HG03097 (cell line): ENCODE measurements around the gene CST7.

Experiments
- ATAC-seq: cut with Tn5 transposase; IDR thresholded peaks from one replicate; pipeline ENCODE4 v1.9.1; 2021; ENCODE audit not compliant: unreplicated experiment, low FRiP score

CST7 gene

DNA sequence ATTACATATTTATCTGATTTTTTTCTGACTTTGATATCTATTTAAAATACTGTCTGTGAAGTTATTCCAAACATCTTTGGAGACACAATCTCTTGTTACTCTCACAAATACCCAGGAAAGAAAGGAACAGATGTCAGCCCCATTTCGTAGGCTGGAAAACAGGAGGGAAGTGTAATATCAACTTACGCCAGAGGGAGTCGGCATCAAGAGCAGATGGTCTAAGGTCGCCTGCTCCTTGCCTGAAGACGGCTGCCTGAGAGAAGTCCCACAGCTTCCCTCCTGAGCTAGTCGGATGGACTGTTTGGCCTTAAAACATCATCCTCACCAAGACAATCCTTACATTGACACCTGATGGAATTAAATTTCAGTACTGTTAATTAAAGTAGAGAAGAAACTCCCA, 13.4 kb downstream of the CST7 start:
- ATAC-seq: no peak

DNA sequence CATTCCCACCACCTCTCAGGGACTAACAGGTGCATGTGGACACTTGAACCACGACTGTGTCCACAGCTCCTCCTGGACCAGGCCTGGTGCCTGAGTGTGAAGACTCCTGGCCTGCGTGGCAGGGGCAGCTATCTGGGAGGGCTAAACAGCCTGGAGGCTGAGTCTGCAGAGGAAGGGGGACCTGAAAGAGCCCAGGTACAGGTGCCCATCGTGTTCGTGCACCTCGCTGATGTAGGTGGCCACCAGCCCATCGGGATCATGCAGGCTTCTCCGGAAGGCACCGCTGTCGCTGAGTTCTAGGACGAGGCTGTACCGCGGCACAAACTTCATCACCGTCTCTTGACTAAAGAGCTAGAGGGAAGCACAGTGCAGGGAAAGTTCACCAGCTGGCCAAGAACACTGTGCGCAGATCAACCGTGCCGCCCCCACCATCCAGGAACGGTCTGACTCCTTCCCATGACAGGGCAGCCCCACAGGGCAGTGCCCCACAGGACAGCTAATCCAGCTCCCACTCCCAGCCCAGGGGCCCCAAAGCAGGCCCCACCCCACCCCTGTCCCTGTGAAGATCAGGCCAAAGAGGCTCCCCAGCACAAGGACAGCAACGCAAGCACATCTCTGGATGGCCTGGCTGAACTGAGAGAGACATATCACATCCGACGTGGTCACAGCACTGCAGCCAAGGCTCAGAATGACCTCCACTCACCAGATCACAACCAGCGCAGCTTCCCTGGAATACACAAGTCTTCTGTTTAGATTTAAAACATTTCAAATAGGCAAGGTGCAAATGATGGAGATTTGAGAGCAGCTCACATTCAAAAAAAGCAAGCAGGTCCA, 14.8 kb downstream of the CST7 start:
- ATAC-seq: no peak

DNA sequence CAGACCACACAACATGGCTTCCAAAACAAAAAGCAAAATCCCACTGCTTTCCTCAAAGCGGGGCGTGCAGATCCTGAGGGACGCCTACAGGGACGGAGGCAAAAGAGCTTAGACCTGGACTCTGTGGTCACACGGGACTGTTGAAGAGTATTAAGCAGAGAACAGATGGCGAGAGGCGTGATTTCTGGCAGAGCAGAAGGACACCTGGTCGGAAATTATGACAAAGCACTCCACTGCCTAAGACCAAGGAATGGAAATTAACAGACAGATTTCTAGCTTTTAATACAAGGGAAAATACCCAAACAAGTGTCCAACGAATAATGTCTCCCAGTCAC, 15.4 kb downstream of the CST7 start:
- ATAC-seq: no peak

DNA sequence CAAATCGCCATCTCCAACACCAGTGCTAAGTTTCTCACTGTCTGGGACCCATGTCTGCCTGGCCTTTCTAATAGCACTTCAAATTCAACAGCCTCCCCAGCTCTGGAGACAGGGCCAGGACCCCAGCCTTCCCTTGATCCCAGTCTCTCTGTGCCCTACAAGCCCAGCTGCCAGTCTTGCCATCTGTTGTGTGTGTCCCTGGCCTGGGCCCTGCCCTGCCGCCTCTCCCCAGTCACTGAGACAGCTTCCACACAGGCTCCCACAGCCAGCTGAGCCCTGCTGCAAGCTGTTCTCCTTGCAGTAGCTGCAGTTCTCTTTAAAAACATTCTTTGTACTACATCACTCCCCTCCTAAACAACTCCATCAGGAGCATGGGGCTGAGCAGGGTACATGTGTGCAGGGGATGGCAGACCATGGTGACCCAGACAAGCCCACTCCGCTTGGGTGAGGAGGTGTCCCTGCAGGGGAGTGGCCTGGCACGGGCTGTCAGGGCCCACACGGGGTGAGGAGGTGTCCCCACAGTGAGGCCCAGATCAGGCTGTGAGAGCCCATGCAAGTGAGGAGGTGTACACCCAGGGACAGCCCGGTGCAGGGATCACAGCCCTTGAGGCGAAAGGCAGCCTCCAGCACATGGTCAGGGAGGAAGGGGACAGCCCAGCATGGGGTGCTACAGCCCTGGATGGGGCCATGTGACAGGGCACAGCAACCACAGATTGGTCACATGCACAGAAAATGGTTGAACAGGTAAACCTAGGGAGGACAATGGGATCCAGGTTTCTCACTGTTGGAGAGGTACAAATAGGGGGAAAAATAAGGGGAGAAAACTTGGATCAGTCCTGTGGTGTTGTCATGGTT, 16.2 kb downstream of the CST7 start:
- ATAC-seq: no peak

DNA sequence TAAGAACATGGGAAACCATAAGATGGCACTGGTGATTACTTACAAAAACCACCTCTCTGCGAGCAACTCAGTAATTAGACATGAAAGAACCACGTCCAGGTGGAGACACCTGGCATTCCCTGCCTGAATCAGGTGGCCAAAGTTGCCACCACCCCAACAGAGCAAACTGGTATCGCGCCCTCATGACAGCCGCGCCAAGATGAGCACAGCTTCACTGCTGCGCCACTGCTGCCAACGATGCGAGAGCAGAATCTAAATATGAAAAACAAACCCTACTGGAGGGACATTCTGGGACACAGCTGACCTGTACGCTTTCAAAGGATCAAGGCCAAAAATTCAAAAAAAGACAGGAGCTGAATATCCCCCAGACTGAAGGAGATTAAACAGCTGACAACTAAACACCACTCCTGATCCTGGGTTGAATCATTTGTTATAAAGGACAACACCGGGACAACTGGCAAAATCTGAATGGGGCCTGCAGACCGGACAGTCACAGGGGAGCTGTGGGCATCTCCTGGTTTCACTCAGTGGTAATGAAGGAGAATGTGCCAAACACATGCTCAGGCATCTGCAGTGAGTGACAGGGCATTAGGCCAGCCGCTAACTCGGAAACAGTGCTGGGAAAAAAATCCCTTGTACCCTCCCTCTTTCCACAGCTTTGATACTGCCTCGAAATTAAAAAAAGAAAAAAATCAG, 17.4 kb downstream of the CST7 start:
- no peak for ATAC-seq

DNA sequence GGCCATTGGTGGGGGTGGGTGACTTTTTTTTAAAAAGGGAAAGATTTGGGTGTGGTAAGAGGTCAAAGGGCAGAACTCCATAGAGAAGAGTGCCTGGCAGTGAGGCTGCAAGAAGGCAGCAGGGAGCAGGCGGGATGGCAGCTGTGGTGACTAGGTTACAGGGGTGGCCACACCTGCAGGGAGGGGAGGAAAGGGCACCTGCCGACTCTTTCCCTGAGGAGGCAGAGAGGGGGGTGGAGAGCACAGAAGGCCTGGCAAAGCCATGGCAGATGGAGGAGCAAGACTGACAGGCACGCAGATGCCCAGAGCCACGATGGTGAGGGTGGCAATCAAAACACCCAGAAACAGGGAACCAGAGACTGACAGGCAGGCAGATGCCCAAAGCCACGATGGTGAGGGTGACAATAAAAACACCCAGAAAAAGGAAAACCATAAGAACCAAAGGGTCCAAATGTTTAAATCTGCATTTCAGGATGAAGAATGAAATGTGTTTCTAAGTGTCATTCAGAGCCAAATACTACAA, 19.3 kb downstream of the CST7 start:
- no peak for ATAC-seq

DNA sequence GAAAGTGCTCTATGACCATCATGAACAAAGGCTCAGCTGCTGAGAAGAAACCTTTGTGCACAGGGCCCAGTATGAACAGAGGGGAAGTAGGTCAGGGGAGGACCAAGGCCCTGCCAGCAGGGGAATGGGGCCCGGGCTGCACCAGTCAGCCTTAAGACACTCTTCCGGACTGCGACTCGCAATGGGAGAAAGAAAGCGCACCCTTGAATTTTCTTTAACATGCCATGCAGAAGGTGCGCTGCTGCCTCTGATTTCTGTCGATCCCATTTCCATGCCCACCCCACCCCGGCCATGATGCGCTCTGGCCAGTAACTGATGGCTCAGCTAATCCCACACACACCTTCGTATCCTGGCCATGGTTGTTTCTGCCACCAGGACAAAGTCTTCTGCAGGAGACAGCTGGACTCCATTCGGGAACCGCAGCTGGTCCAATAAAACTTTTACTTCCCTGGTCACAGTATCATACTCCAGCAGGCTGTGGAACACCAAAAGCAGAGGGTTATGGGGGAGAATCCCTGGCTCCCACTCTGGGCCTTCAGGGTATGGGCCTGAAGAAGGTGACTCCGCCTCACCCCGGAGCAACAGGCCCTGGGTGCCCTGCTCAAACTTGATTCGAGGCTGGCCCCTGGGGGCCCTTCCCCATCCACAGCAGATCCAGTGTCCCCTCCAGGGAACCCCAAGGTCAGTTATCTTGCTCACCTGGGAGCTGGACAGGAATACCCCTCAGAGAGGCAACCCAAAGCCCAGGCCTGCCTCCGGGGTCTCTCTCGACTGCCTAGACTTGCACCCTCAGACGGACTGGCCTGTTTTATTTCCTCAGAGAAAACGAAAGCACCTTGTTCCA, 20.3 kb downstream of the CST7 start:
- ATAC-seq: no peak

DNA sequence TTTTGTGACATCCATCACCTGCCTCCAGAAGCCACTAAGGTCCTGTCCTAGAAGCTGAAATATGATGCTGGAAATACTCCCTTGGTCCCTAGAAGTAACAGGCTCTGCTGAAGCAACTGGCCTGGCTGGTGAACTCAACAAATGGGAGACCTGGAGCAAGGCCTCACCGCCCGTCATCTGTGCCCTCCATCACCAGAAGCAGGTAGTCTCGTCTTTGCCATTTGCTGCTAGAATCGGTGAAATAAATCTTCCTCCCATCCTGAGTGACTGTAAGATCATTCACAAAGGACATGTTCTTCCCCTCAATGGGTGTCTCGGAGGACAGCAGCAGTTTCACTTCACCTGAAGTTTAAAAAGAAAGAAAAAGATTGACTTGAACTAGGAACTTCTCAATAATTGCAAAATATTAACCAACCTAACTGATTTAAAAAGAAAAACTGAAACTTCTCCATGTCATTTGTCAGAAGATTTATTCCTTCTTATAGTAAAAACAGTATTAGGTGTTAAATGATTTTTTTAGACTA, 21.0 kb downstream of the CST7 start:
- ATAC-seq: no peak

DNA sequence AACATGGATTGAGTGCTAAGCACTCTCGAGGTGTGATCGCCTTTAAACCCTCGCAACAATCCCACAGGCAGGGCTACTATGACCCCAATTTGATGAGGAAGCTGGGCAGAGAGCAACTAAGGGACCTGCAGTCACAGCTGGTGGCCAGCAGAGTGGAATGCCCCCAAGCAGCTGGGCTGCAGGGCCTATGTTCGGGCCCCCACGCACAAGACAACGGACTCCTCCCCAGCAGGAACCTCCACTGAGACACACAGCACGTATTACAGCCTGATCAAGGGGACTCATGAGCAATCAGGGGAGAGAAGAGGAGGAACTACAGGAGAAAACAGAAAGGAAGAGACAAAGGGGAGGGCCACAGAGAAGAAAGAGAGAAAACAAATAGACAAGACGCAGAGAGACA, 21.7 kb downstream of the CST7 start:
- no peak for ATAC-seq

DNA sequence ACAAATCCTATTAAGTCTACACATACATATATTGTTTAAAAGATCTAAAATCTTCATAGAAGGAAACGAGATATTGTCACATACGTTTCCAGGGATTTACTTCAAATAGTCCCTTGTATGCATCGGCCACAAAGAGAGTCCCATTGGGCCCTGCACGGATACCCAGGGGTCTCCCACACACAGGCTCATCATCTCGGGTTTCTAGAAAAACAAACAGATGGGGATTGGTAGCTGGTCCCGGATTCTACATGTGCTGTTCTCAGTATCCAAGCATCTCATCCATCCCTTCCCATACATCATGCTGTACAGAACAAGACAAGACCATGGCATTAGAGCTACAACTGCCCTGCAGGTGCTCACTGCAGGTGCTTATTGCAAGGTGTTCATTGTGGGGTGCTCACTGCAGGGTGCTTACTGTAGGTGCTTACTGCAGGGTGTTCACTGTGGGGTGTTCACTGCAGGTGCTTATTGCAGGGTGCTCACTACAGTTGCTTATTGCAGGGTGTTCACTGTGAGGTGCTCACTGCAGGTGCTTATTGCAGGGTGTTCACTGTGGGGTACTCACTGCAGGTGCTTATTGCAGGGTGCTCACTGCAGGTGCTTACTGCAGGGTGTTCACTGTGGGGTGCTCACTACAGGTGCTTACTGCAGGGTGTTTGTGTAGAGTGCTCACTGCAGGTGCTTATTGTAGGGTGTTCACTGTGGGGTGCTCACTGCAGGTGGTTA, 22.5 kb downstream of the CST7 start:
- no peak for ATAC-seq

DNA sequence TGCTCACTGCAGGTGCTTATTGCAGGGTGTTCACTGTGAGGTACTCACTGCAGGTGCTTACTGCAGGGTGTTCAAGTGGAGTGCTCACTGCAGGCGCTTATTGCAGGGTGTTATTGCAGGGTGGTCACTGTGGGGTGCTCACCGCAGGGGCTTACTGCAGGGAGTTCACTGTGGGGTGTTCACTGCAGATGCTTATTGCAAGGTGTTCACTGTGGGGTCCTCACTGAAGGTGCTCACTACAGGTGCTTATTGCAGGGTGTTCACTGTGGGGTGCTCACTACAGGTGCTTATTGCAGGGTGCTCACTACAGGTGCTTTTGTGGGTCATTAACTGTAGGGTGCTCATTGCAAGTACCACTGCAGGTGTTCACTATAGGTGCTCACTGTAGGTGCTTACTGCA, 23.3 kb downstream of the CST7 start:
- ATAC-seq: no peak

DNA sequence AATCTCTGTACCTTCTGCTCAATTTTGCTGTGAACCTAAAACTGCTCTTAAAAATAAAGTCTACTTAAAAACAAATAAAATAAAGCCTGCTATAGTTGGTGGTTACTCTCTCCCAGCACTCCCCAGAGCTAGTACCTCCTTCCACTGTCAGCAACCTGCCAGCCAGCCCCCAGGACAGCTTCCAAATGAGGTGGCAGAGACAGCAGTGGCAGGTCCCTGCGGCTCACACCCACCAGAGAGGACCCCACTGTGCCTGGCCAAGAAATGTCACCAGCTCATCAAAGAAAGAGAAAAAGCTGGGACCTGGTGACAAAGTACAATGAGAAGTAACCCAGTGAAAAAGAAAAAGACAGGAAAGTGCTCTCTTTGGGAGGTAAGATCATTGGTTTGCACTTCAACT, 28.3 kb downstream of the CST7 start:
- ATAC-seq: no peak

DNA sequence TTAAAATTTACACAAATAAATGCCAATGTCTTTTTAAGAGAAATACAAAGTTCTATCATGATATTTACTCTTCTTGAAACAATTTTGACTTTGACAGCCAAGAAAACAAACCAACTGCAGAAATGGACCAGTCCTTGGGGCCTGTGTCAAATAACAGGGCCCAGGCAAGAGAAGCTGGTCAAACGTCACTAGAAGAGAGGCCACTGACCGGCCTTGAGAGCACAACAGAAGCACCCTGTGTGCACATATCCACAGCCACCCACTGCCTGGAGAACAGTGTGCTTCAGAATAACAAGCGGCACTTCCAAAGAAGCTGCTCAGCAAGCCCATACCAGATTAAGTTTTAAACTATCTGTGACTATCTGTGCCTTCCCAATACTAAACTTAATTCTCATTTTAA, 28.7 kb downstream of the CST7 start:
- no peak for ATAC-seq

DNA sequence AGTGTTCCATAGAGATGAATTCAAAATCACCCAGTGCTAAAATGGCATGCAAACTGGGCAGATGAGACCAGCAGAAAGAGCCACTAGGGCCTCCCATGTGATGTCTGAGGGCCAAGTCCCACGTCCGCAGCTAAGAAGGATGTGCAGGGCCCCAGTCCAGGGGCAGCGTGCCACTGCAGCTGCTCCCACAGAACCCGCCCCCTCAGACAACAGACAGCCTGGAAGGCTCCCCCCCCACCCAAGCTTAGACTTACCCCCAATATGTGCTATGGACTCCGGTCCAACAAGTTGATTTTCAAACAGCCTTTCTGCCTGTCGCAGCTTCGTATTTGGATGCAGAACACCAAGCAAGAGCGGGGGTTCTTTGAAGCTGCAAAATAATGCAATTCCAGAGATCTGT, 29.4 kb downstream of the CST7 start:
- no peak for ATAC-seq

DNA sequence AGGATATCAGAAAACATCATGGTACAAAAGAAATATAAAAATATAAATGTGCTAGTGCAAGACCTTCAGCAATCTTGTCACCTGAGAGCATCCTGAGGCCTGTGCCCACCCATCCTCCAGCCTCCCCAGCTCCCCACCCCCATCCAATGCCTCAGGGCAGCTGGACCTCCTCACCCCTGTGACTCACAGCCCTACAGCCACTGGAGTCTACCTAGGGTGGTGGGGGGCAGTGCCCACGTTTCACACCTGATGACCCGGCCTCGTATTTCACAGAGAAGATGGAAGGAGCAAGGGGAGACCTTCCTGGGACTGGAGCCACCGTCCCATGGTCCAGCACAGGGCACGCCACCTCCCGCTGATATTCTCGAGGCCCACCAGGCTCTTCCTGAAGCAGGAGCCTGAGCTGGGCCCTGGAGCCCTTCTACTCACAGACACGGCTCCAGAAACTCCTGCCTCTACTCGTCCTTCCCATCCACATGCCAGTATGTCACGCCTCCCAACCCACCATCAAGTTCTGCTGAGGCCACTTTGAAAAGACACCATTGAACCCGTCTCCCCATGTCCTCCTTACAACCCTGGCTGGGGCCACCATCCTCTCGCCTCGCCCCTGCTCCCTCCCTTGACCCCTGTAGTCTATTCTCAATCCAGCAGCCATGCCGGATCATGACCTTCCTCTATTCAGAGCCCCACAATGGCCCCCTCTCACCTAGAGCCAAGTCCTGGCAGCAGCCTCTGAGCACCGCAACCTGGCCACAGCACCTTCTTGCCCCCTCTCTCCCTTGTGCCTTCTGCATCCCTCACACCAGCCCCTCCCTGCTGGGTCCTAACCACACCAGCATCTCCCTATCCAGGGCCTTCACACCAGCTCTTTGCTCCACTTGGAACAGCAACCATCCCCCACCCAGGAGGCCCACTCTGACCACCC, 30.2 kb downstream of the CST7 start:
- ATAC-seq: no peak

DNA sequence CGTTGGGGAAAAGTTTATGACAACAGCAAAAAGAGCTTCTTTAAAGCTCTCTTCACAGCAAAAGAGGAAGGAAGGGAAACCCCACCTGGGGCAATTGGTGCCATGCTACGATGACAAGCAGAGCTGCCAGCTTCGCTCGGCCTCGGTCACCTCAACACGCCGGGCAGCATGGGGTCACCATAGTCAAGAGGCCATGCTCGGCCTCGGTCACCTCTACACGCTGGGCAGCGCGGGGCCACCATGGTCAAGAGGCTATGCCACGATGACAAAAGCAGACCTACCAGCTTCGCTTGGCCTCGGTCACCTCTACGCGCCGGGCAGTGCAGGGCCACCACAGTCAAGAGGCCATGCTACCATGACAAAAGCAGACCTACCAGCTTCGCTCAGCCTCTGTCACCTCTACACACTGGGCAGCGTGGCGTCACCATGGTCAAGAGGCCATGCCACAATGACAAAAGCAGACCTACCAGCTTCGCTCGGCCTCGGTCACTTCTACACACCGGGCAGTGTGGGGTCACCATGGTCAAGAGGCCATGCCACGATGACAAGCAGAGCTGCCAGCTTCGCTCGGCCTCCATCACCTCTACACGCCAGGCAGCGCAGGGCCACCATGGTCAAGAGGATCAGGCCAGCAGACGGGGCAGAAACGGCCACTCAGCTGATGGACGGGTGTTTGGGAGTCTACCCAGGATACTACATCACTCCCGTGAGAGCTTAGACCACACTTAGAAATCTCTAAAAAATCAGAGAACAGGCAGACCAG, 31.4 kb downstream of the CST7 start:
- no peak for ATAC-seq

DNA sequence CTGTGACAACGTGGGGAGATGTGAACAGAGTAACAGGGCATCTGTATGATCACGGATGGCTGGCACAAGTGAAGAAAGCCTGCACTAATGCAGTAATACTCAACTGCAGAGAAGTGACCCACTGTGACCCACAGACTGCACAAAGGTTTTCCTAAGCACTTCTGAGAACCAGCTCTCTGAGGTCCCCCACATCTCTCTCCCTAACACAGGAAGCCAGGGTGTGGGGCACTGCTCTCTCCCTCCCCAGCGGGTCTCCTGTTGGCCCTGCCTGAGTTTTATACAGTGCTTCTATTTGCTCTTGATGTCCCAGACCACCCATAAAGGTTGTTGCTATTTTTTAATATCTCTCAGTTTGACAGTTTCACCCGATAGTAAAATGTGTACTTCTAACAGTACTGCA, 32.2 kb downstream of the CST7 start:
- ATAC-seq: no peak

DNA sequence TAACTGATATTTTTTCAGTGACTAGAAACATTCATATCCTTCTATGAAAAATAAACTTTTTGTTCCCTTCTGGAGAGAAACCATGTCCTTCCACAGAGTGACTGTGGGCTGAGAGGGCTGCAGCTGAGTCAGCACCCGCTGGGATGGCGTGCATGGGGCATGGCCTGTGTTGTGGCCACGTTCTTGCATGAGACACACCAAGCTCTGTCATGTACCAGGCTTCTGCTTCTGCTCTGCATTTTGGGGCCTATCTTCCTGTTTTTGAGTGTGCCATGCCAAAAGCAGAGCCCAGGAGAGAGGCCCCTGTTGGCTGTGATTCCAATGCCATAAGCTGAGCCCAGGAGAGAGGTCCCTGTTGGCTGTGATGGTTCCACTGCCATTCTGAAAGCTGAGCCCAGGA, 32.7 kb downstream of the CST7 start:
- no peak for ATAC-seq
